Stimulated activated naive CD4-positive, alpha-beta T cell treated with Interleukin-2 at 50 U/mL for 16 hours (primary cell): ENCODE data around the gene SBF2.
"Not testable (repeated sequence)": the region's sequence is repeated elsewhere in the genome, so short reads cannot be mapped to it uniquely, and the experiment has no call there.

Experiments used
- DNase-seq: peaks from one replicate; lab custom pipeline; 2025; lab: John Stamatoyannopoulos, UW

Gene SBF2

DNA sequence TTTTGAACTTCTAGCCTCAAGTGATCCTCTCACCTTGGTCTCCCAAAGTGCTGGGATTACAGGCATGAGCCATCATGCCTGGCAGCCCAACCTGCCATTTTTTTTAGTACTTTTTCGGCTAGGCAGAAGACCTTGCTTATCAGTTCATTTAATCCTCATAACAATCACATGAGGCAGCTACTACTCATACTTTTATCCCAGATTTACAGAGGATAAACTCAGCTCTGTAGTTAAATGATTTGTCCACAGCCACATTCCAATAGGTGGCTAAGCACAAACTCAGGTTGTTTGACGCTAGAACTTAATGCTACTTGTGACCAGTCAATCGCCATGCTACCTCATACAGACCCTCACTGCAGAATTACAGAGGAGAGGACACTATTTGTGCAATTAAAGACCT is 28.1 kb downstream of the SBF2 start:
- DNase-seq = no peak

- not testable (repeated sequence) for DNase-seq
Measured at GRCh38 chr11:10264716-10265115, 29.3 kb downstream of the SBF2 start.

- DNase-seq = no peak
Measured at GRCh38 chr11:10263929-10264328, 30.1 kb downstream of the SBF2 start.

DNA sequence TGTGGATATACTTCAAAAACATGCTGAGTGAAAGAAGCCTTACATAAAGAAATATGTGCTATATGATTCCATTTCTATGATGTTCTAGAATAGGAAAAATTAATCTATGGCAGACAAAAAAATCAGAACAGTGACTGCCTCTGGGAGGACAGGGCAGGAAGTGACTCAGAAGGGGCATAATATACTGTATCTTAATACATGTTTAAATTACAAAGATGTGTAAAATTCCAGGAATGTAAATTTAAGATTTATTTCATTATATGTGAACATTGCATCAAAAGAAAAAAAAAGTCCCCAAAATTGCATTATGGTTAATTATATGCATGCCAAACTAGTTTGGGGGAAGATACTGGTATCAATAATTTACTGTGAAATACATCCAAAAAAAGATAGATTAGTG is 32.2 kb downstream of the SBF2 start:
- no peak for DNase-seq

GRCh38 chr11:10257478-10257877 is 36.5 kb downstream of the SBF2 start:
- DNase-seq = no peak

- DNase-seq = no peak
Measured at GRCh38 chr11:10255388-10256125, 38.5 kb downstream of the SBF2 start.

DNA sequence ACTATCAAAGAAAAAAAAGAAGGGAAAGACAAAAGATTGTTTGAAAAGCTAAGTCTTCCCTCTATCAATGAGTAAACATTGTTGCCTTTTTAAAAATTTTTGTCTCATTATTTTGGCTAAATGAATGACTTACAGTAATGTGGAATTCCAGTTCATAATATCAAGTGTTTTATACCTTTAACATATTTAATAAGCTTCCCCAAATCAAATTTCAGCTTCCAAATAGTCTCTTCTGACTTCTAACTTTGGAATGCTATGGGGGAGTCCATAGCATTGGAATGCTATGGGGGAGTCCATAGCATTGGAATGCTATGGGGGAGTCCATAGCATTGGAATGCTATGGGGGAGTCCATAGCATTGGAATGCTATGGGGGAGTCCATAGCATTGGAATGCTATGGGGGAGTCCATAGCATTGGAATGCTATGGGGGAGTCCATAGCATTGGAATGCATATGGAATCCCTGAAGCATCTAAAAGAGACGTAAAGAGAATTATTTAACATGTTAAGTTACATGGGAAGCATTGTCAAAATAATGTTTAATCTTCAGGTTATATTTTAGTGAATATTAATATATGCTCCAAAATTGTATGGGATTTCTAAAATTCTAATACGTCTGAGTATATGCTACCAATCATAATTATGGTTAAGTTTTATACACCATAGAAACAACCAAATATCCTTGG is 44.4 kb downstream of the SBF2 start:
- not testable (repeated sequence) for DNase-seq

DNA sequence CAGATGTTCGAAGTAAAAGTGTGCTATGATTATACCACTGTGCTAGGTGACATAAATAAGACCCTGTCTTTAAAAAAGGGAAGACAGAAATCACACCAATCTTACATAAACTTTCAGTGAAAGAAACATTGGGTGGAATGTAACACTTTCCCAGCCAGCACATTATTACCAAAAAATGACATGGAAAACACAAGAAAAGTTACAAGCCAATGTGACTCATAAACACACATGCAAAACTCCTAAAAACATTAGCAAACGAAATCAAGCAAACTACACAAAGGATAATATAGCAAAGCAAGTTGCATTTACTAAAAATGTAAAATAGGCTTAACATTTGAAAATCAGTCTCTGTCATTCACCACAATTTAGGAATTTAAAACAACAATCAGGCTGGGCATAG is 47.0 kb downstream of the SBF2 start:
- DNase-seq = no peak

- no peak for DNase-seq
Measured at GRCh38 chr11:10243896-10244575, 50.0 kb downstream of the SBF2 start.

DNA sequence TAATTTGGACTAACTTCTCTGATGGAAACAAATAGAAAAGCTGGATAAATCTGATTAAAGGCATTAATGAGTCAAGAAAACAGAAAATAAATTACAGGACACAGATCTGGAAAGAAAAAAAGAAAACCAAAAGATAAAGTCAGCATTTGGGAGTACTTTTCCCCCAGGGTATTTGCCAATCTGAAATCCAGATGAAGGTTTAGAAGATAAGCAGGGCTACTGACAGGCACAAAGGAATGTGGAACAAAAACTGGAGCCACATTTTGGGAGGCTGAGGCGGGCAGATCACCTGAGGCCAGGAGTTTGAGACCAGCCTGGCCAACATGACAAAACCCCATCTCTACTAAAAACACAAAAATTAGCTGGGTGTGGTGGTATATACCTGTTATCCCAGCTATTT is 57.2 kb downstream of the SBF2 start:
- DNase-seq = no peak

- no peak for DNase-seq
Measured at GRCh38 chr11:10233581-10233980, 60.4 kb downstream of the SBF2 start.

DNA sequence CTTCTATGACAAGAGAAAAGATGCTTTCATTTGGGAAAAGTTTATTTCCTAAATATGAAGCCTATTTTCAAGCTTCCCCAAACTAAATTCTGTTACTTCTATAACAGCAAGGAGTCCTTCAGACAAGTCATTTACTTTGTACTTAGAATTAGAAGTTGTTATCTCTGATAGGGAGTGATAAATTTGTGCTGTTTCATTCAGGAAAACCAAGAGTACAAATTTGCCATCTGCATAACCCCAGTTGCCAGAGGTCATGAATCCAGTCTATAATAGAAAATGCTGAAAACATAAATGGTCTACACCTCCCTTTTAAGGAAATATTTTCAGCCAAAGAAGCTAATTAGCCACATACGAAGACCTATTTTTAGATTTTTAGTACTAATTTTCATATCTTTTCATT is 61.3 kb downstream of the SBF2 start:
- no peak for DNase-seq

DNA sequence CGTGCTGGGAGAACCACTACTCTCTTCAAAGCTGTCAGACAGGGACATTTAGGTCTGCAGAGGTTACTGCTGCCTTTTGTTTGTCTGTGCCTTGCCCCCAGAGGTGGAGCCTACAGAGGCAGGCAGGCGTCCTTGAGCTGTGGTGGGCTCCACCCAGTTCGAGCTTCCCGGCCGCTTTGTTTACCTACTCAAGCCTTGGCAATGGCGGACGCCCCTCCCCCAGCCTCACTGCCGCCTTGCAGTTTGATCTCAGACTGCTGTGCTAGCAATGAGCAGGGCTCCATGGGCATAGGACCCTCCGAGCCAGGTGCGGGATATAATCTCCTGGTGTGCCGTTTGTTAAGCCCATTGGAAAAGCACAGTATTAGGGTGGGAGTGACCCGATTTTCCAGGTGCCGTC is 62.2 kb downstream of the SBF2 start:
- DNase-seq = not testable (repeated sequence)

DNA sequence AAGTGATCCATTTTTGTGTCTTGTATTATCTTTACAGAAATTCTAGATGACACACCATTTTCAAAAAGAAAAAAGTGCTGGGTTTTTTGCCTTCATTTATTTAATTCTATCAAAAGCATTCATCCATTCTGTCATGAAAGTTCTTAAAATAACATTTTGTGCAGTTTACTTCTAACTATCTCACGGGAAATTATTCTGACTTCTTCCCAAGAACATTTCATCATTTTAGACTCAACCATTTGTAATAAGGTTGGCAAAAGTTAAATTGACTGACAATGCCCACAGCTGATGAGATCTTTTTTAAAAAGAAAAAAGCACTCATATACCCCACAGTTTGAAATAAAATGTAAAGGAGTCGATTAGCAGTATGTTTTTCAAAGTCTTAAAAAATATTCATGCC is 68.5 kb downstream of the SBF2 start:
- DNase-seq = no peak

DNA sequence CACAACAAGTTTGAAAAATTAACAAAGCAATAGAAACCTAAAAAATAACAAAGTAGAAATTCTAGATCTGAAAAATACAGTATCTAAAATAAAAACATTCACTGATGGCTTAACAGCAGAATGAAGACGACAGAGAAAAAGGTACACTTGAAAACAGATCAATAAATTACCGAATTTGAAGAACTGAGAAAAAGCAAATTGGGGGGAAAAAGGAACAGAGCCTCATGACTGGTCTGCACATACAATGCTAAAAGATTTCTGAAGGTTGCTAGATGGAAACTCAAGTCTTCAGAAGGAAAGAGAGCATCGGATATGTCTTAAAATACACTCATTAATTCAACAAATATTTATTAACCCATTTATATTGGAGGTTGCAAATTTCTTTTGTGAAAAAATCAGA is 71.6 kb downstream of the SBF2 start:
- DNase-seq = no peak

GRCh38 chr11:10221342-10221741 is 72.7 kb downstream of the SBF2 start:
- DNase-seq = no peak

GRCh38 chr11:10211470-10211869 is 82.5 kb downstream of the SBF2 start:
- no peak for DNase-seq

- DNase-seq = no peak
Measured at GRCh38 chr11:10209326-10209725, 84.7 kb downstream of the SBF2 start.

- DNase-seq = no peak
Measured at GRCh38 chr11:10208131-10208575, 85.9 kb downstream of the SBF2 start.

DNA sequence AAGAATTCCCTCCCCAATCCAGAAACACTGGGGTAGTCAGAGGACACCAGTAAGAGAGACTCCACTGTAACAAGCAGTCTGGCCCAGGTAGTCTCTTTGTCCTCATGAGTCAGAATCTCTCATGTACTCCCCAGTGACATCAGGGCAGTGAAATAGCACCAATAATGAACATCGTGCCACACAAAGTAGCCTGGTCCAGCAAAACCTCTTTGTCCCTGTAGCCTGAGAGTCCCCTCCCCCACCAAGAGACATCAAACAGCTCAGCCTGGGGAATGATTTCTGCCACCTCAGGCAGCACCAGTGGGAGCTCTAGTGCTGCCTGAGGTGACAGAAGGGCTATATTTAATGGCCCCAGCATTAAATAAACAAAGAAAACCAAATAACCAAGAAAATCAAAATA is 88.1 kb downstream of the SBF2 start:
- DNase-seq = no peak

GRCh38 chr11:10204021-10204420 is 90.0 kb downstream of the SBF2 start:
- DNase-seq = no peak

DNA sequence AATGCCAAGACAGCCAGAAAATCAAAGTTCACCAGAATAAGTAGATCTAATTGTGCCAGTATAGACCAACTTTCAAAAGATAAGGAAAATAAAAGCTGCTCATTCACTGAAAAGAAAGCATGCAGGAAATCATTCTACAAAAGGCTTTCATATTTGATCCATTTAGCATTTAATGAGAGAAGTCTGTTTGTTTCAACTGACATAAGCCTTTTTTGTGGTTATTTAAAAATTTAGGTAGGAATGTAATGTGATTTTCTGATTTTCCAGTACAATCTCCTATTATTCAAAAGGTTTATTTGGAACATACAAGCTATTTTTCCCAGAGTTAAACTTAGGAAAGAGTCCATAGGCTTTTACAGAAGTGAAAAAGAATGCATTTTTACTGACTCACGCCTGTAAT is 92.7 kb downstream of the SBF2 start:
- no peak for DNase-seq

- no peak for DNase-seq
Measured at GRCh38 chr11:10197091-10197490, 96.9 kb downstream of the SBF2 start.
